Hepatocyte (in vitro differentiated cells): ENCODE data around the gene WDR91. TPM values are rescaled to one million over a fixed set of nuclear protein-coding genes. Genes with fewer than 3 reads are reported as not detected.

Experiments used
- DNase-seq: peaks from one replicate; pipeline ENCODE4 v3.0.0-alpha.2; 2016; ENCODE audit warnings: low spot score
- H2AFZ ChIP-seq: fragments of 200-600 bp; sonication (generic); 2 replicates; pipeline ENCODE4 v1.6.0; 2016; ENCODE audit warnings: antibody characterized with exemption, mild to moderate bottlenecking
- H3K27ac ChIP-seq: fragments of 200-600 bp; sonication (generic); 2 replicates; pipeline ENCODE4 v1.5.1; 2016; ENCODE audit warnings: mild to moderate bottlenecking
- H3K27me3 ChIP-seq: fragments of 200-600 bp; sonication (generic); 2 replicates; pipeline ENCODE4 v1.6.1; 2016
- H3K36me3 ChIP-seq: fragments of 200-600 bp; sonication (generic); replicated peaks from 2 replicates; pipeline ENCODE4 v1.5.1; 2016; ENCODE audit warnings: low read depth; ENCODE audit not compliant: insufficient read depth
- H3K4me1 ChIP-seq: fragments of 200-600 bp; sonication (generic); 2 replicates; pipeline ENCODE4 v1.5.1; 2016; ENCODE audit warnings: mild to moderate bottlenecking, moderate library complexity; ENCODE audit not compliant: insufficient read depth
- H3K4me2 ChIP-seq: fragments of 200-600 bp; sonication (generic); 2 replicates; pipeline ENCODE4 v1.6.0; 2016
- H3K4me3 ChIP-seq: fragments of 200-600 bp; sonication (generic); 2 replicates; pipeline ENCODE4 v1.5.1; 2016; ENCODE audit warnings: mild to moderate bottlenecking
- H3K79me2 ChIP-seq: fragments of 200-600 bp; sonication (generic); 2 replicates; pipeline ENCODE4 v1.6.0; 2017; ENCODE audit warnings: mild to moderate bottlenecking
- H3K9me2 ChIP-seq: fragments of 200-600 bp; sonication (generic); replicated peaks from 2 replicates; pipeline ENCODE4 v1.6.0; 2017; ENCODE audit warnings: mild to moderate bottlenecking; ENCODE audit not compliant: insufficient read depth
- H3K9me3 ChIP-seq: fragments of 200-600 bp; sonication (generic); 2 replicates; pipeline ENCODE4 v1.5.1; 2016; ENCODE audit warnings: low read depth, mild to moderate bottlenecking
- H4K20me1 ChIP-seq: fragments of 200-600 bp; sonication (generic); 2 replicates; pipeline ENCODE4 v1.6.0; 2016; ENCODE audit warnings: mild to moderate bottlenecking; ENCODE audit not compliant: insufficient read depth, poor library complexity, severe bottlenecking
- EZH2 ChIP-seq: fragments of 200-600 bp; sonication (generic); IDR thresholded peaks from 2 replicates; pipeline ENCODE4 v1.6.1; 2016; ENCODE audit warnings: antibody characterized with exemption, mild to moderate bottlenecking, borderline replicate concordance
- EZH2phosphoT487 ChIP-seq: fragments of 200-600 bp; sonication (generic); IDR thresholded peaks from one replicate; pipeline ENCODE4 v1.6.1; 2018; ENCODE audit warnings: antibody characterized with exemption, mild to moderate bottlenecking, low read depth, moderate library complexity; ENCODE audit not compliant: unreplicated experiment, severe bottlenecking
- WGBS: methylation state at CpG from one replicate; pipeline ENCODE4 v1.1.6; 2016; ENCODE audit warnings: low lambda C conversion rate; ENCODE audit errors: missing lambda C conversion rate; 5-methylcytosine and 5-hydroxymethylcytosine counted together
- microRNA-seq: library from miRNA; unstranded; fragments of <30 nt; microRNA quantifications from one replicate; pipeline ENCODE4, GENCODE V29; 2017
- polyA plus RNA-seq: library from polyadenylated mRNA; unstranded; fragments of >200 nt; fragmentation: Nextera tagmentation; extraction: Ambion mirVana; gene quantifications from 2 replicates; pipeline ENCODE4 v1.2.1, GENCODE V29; 2016
- small RNA-seq: library from RNA; depleted of rRNA; stranded (forward); fragments of <200 nt; gene quantifications from one replicate; pipeline ENCODE3, GENCODE V24; 2014
- total RNA-seq: library from RNA; depleted of rRNA; stranded (reverse); fragments of >200 nt; gene quantifications from 2 replicates; pipeline ENCODE4 v1.2.3, GENCODE V29; 2014
- TF ChIP-seq, protein P1 (sequence below): fragments of 200-600 bp; sonication (generic); IDR thresholded peaks from 2 replicates; pipeline ENCODE4 v1.5.1; 2016; ENCODE audit warnings: antibody characterized with exemption, mild to moderate bottlenecking; ENCODE audit not compliant: poor library complexity

Gene WDR91
- total and polyA plus RNA-seq, 2 experiments from 2014 or later = 8.0 to 8.2 TPM

DNA sequence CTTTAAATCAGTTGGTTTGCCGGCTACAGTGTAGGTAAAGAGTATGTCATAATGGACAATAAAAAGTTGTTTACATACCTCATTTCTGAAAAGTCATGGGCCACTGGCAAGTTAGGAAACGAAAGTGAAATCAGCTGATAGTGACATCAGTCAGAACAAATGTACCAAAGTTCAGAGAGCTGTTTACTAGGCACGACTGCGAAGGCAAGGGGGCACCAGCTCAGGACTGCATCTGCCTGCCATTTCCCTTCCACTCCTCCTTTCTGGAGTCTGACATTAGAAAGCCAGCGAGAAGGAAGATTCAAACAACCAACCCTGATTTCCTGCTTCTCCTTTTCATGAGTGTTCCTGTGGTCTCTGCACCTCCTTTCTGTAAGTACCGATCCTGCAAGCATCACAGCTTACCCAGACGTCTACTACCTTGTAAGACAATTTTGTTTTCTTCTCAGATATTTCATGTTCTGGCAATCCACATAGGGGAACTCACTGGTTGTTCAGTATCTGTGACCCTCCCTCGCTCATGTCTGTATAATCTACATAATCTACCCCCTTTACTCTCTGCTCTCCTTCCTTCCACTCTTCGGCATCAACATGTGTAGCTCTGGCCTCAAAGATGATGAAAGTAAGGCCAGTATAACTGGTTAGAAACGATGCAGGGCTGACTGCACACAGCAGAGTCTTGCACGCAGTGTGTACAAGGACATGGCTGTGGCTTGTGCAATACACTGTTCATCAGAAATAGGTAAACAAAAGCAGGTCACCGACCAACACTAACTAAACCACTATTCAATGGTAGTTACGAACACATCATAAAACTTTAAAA, 63.2 kb downstream of the WDR91 start, which contains the start of gene TMEM140:
Gene TMEM140, plus strand, starts transcription at position 174 of the 823 bp plus-strand sequence. CDS start 16,370 bp downstream, outside the sequence.
- peak within 1 kb of the TSS; percentile 11 for H3K4me3 ChIP-seq
- H3K79me2 ChIP-seq = peaks cover 9% of the 10 kb centered on the region
- H3K4me2 ChIP-seq = peak within 1 kb of the TSS; percentile 76
- H3K9me2 ChIP-seq = no peaks in the 10 kb centered on the region
- peak; percentile 76 for DNase-seq
- peaks cover 4% of the 10 kb centered on the region for H3K4me1 ChIP-seq
- no peaks in the 10 kb centered on the region for H3K36me3 ChIP-seq
- TF ChIP-seq EZH2phosphoT487 (no peak), EZH2 (no peak)
- TF ChIP-seq, protein P1, sequence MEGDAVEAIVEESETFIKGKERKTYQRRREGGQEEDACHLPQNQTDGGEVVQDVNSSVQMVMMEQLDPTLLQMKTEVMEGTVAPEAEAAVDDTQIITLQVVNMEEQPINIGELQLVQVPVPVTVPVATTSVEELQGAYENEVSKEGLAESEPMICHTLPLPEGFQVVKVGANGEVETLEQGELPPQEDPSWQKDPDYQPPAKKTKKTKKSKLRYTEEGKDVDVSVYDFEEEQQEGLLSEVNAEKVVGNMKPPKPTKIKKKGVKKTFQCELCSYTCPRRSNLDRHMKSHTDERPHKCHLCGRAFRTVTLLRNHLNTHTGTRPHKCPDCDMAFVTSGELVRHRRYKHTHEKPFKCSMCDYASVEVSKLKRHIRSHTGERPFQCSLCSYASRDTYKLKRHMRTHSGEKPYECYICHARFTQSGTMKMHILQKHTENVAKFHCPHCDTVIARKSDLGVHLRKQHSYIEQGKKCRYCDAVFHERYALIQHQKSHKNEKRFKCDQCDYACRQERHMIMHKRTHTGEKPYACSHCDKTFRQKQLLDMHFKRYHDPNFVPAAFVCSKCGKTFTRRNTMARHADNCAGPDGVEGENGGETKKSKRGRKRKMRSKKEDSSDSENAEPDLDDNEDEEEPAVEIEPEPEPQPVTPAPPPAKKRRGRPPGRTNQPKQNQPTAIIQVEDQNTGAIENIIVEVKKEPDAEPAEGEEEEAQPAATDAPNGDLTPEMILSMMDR = no peak
- H3K27ac ChIP-seq = peak within 1 kb of the TSS; percentile 95
- no peaks in the 10 kb centered on the region for H3K9me3 ChIP-seq
- no peaks in the 10 kb centered on the region for H3K27me3 ChIP-seq
- H2AFZ ChIP-seq = peak within 1 kb of the TSS; percentile 58
- WGBS = 43% methylated on average over 13 of the region's 13 CpGs
- H4K20me1 ChIP-seq = no peaks in the 10 kb centered on the region

DNA sequence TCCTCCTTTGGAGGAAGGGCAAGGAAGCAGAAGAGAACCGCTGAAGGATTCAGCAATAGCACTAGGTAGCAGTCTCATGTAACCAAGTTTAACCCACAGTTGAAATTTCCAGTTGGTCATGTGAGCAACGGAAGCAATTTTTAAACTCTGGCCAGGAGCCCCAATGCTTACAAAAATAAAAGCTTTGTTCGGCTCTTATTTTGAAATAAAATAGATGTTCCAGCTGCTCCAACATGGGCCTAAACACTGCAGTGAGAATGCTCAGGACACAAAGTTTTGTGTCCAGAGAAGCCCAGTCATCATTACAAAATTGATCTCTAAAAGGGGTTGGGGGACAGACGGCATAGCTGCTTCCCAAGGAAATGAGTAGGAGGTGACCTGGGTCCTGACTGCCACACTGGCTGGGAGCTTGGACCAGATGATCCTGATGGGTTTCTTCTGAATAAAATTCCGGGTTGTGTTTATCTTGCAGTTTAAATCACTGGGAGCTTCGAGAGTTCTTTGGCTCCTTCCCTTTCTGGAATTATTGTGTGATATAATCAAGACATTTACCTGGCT, 63.9 kb downstream of the WDR91 start:
- peak; percentile 29 for DNase-seq
- H4K20me1 ChIP-seq = no peaks in the 10 kb centered on the region
- peaks cover 4% of the 10 kb centered on the region for H3K4me1 ChIP-seq
- H3K4me2 ChIP-seq = peak overlapping the region; percentile 76
- H2AFZ ChIP-seq = peak overlapping the region; percentile 58
- no peaks in the 10 kb centered on the region for H3K9me3 ChIP-seq
- no peaks in the 10 kb centered on the region for H3K27me3 ChIP-seq
- H3K9me2 ChIP-seq = no peaks in the 10 kb centered on the region
- H3K36me3 ChIP-seq = no peaks in the 10 kb centered on the region
- H3K79me2 ChIP-seq = peaks cover 9% of the 10 kb centered on the region
- TF ChIP-seq EZH2phosphoT487 = no peak
- WGBS = 61% methylated on average over 6 of the region's 6 CpGs
- H3K4me3 ChIP-seq = no peak overlapping the region
- peak overlapping the region; percentile 95 for H3K27ac ChIP-seq

GRCh38 chr7:135143885-135144668, 67.2 kb downstream of the WDR91 start:
- no peaks in the 10 kb centered on the region for H3K27me3 ChIP-seq
- H3K9me2 ChIP-seq = no peaks in the 10 kb centered on the region
- H3K27ac ChIP-seq = no peak overlapping the region
- H3K36me3 ChIP-seq = no peaks in the 10 kb centered on the region
- peaks cover 4% of the 10 kb centered on the region for H3K4me1 ChIP-seq
- H3K4me2 ChIP-seq = no peak overlapping the region
- H2AFZ ChIP-seq = no peak overlapping the region
- no peaks in the 10 kb centered on the region for H4K20me1 ChIP-seq
- TF ChIP-seq, protein P1 = no peak
- no peak for TF ChIP-seq EZH2phosphoT487
- no peak for TF ChIP-seq EZH2
- 93% methylated on average over 3 of the region's 3 CpGs for WGBS
- no peaks in the 10 kb centered on the region for H3K9me3 ChIP-seq
- no peak overlapping the region for H3K4me3 ChIP-seq
- peaks cover 3% of the 10 kb centered on the region for H3K79me2 ChIP-seq
- no peak for DNase-seq

Small RNA genes within 50 kb of the gene (microRNA-seq; reads per million reads assigned to microRNA genes)
- gene MIR6509 = not detected

Small RNA genes within 50 kb of the gene (small RNA-seq; reads per million reads assigned to genes)
- 0.16 reads per million for gene MIR6509

Other genes with a start within 250 kb of the WDR91 start
- 4.4 and 6.4 TPM in 2 replicates for gene AGBL3, start 225.0 kb downstream of the WDR91 start, total RNA-seq
- 2.3 and 3.4 TPM in 2 replicates for gene AGBL3, start 225.0 kb downstream of the WDR91 start, polyA plus RNA-seq
- gene TMEM140, start 63.5 kb downstream of the WDR91 start, total RNA-seq = 19.4 and 20.8 TPM in 2 replicates
- gene TMEM140, start 63.5 kb downstream of the WDR91 start, polyA plus RNA-seq = 12.9 and 23.1 TPM in 2 replicates
- gene CYREN, start 40.8 kb downstream of the WDR91 start, total RNA-seq = 41.6 and 43.2 TPM in 2 replicates
- 45.2 and 53.5 TPM in 2 replicates for gene CYREN, start 40.8 kb downstream of the WDR91 start, polyA plus RNA-seq
- not detected in 2 replicates for gene STRA8, start 22.3 kb upstream of the WDR91 start, total RNA-seq
- gene STRA8, start 22.3 kb upstream of the WDR91 start, polyA plus RNA-seq = not detected in 2 replicates